Eye (tissue), 1 donor: ENCODE data around the gene ZNF322.

Source experiments
- DNase-seq: peaks from one replicate; pipeline ENCODE4 v3.0.0-alpha.2; 2015

Gene ZNF322

DNA sequence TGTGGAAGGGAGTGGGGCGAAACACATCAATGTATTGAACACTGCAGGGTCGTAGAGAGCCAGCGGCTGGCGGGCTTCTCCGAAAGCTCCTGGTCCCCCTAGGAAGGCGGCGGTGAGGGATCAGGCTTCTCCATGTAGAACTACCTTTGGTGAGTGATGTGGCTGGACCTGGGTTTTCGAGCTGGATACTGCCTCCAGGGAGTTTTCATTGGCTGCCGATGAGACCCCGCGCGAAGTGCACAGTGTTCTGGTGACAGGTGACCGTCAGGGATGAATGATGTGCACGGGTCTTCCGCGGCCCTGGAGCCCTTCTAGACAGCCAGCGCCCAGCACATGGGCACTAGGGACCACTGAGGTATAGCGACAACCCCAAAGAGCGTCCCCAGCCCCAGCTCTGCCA lies 46.3 kb downstream of the ZNF322 start:
- DNase-seq: peak; percentile 3

- no peak for DNase-seq
Measured at GRCh38 chr6:26611599-26611998, 47.9 kb downstream of the ZNF322 start.

DNA sequence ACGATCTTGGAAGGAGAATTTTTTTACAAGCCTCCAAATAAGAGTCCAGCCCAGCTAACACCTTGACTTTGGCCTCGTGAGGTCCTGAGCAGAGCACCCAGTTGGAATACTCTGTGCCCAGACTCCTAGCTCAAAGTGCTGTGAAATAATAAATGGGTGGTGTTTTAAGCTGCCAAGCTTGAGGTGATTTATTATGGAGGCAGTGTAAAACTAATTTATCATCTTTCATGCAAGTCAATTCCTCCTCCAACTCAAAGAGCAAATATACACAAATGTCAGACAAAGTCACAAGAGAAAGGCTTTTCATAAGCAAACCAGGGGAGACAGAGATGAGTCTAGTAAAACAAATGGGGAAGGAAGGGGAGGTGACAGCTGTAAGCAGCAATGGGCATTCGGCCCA lies 50.1 kb downstream of the ZNF322 start:
- no peak for DNase-seq

GRCh38 chr6:26607434-26608230 lies 51.9 kb downstream of the ZNF322 start:
- peak; percentile 79 for DNase-seq

- DNase-seq: no peak
Measured at GRCh38 chr6:26604797-26605196, 54.7 kb downstream of the ZNF322 start.

GRCh38 chr6:26604026-26604425 lies 55.5 kb downstream of the ZNF322 start:
- DNase-seq: no peak

GRCh38 chr6:26602262-26602661 lies 57.3 kb downstream of the ZNF322 start:
- DNase-seq: no peak

DNA sequence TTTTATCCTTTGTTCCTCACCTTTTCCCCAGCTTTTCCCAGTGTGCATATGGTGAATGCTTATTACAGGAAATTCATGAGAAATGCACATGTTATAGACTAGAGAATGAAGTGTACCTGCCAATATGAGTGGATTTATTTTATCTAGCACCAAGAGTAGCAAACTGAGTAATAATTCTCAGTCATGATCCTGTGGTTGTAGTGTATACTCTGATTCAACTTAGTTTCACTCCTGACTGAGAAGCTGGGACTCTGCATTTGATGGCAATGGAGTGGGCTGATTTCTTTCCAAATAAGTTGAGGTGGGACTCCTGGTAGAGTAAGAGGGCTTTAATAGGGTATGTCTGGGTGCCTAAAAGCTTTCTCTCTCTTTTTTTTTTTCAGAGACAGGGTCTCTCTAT lies 58.8 kb downstream of the ZNF322 start:
- DNase-seq: no peak

DNA sequence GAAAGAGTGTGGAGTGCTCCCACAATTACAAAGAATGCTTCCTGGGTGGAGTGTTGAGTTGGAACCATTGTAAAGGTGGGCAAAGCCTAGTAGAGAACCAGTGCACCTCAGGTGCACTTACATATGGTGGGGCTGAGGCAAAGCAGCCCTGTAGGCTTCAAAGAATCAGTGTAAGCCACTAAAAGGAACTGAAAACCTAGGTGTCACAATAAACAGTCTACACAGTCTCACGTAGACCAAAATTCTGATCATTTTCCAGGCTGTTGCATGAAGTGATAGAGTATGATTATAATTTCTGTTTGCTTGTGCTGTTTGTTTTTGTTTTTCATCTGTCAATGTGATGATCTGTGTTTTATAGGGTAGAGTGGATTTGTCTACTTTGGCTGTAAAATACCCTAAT lies 60.0 kb downstream of the ZNF322 start:
- DNase-seq: no peak

DNA sequence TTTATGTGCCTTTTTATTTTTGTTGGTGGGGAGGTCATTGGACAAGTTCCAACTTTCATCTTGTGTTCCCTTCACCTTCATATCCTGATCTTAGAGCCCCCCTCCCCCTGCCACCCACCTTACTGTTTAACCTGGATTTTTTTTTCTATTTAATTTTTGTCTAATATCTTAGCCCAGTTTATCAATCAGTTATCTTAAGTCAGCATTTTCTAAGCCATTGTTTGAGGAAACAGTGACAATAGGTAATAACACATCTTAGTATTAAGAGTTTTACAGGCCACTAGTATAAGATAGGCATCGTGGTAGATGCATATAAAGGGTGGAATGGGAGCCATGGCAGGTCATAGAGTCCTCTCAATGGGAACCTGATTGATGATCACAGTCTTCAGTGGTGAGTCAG lies 60.4 kb downstream of the ZNF322 start:
- no peak for DNase-seq

- DNase-seq: no peak
Measured at GRCh38 chr6:26598267-26598666, 61.3 kb downstream of the ZNF322 start.

DNA sequence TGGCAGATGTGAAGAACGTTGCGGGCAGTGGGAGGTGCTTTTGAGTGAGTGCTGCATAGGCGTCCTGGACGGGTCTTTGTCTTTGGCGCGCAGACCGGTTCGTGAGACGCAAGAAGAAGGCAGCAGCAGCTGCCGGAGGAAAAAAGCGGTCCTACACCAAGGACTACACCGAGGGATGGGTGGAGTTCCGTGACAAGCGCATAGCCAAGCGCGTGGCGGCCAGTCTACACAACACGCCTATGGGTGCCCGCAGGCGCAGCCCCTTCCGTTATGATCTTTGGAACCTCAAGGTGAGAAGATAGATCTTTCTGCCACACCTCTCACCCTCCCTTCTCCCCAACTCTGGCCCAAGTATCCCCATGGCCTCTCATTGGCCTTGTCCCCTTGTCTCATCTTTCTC lies 61.7 kb downstream of the ZNF322 start:
- no peak for DNase-seq

- no peak for DNase-seq
Measured at GRCh38 chr6:26597389-26597766, 62.2 kb downstream of the ZNF322 start.

DNA sequence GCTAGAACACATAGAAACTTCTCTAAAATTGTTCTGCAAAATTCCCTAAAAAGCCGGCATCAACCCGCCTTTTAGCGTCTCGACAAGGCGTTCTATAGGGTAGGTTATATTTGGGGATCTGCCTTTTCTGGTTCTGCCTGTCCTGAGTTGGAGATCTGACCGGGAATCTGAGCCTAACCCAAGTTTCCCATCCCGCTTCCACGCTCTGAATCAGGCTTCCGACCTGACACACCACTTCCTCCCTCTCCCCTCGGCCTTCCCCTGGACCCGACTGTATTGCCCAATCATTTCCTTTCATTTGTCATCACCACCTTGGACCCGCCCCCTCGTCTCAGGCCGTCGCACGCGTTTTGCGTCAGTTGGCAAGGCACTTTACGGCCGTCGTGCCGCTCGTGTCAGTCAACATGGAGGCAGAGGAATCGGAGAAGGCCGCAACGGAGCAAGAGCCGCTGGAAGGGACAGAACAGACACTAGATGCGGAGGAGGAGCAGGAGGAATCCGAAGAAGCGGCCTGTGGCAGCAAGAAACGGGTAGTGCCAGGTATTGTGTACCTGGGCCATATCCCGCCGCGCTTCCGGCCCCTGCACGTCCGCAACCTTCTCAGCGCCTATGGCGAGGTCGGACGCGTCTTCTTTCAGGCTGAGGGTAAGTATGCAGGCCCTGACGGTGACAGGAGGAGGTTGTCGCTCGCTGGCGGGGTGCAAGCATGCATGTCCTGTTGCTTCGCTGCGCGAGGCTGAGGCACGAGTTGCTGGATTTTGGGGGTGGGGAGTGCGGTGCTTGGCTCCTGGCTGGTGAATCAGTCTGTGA lies 62.8 kb downstream of the ZNF322 start, which contains the start of gene ABT1:
TSS of gene ABT1 (plus strand) at position 375 of the 810 bp plus-strand sequence. CDS start at position 405, 30 bp downstream.
- peak; percentile 99 for DNase-seq

GRCh38 chr6:26595669-26596269 lies 63.8 kb downstream of the ZNF322 start:
- peak; percentile 97 for DNase-seq

- DNase-seq: peak; percentile 59
Measured at GRCh38 chr6:26594730-26595632, 64.6 kb downstream of the ZNF322 start.

DNA sequence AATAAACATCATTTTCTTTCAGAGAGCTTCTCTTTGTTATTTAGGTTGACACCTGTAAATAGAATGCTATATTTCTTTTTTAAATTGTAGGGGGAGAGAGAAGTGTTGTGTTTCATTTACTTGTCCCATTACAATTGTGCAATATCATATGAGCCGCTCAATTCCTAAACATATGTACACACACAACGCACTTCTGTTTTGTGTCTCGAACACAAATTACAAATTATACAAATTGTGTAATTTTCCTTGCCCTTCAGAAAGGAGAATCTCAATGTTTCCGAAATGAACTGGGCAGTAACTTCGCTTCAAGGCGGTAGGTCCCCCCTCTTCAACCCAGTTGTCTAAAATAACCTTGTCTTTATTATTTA lies 65.4 kb downstream of the ZNF322 start:
- no peak for DNase-seq

DNA sequence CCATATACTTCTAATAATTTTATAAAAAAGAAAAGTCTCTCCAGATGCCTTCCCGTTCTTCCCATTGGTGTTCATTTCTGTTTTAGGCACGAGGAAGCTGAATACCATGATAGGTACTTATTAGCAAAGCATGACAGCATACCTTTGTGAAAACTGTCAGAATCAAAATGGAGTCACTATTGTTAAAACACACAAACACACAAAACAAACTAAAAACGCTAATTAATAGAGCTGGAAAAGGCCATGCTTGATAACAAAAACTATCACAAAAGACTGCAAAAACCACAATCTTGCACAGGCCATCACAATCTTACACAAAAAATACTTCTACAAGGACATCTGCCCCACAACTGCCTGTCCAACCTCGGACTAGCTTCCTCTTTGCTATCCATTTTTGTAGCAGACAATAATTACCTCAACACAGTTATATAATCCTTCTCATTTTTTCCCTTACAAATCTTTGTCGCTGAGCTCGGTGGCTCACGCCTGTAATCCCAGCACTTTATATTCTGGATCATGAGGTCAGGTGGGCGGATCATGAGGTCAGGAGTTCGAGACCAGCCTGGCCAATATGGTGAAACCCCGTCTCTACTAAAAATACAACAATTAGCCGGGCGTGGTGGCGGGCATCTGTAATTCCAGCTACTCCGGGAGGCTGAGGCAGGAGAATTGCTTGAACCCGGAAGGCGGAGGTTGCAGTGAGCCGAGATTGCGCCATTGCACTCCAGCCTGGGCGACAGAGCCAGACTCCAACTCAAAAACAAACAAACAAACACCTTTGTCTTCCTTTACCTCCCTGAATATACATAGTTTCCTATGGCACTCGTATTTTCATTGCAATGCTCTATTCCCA lies 66.0 kb downstream of the ZNF322 start:
- no peak for DNase-seq

DNA sequence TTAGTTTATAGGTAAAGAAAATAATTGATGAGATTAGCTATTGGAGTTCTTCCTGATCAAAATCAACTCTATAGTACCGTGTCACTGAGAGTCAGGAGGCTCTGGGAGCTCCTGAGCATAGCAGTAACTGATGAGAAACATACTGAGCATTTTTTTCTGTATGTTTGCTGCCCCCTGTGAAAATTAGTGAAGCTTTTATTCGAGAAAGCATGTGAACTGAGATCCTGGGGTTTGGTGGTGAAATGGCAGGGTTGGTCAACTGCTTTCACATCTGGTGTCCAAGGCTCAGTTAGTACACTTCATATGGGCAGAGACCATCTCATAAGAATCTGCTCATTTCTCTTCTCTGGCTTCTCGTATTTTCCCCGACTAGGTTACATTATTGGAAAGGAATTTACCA lies 66.9 kb downstream of the ZNF322 start:
- DNase-seq: no peak

DNA sequence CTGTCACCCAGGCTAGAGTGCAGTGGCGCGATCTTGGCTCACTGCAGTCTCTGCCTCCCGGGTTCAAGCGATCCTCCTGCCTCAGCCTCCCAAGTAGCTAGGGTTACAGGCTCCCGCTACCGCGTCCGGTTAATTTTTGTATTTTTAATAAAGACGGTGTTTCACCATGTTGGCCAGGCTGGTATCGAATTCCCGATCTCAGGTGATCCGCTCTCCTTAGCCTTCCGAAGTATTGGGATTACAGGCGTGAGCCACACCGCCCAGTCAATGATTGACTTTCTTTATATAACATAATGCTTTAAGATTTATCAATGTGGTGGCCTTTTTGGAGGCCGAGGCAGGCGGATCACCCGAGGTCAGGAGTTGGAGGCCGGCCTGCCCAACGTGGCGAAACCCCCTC lies 70.6 kb downstream of the ZNF322 start:
- DNase-seq: no peak
